ENCODE results near the gene NME9.

The NME9 gene

GRCh38 chr3:138331143-138331894, 1.7 kb upstream of the NME9 start:
- no peak for DNase-seq

- DNase-seq, result no peak
Measured at GRCh38 chr3:138329984-138330293, 288 bp upstream of the NME9 start.

DNA sequence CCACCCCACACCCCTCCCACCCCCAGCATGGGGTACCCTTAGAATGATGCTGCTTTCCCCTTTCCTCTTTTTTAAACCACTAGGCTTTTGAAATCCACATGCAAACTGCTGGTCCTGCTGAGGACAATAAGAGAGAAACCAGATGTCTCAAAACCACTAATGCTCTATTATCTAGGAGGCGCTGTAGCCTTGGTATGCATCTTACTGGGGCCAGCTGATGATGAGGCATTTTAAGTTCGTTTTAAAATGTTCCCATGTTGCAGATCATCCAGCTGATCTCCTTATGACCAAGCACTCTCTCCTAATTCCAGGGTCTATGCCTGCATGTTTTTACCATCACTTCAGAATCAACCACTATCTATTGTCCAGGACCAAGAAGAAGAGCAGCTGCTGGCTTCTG, 1.3 kb downstream of the NME9 start:
- DNase-seq, result no peak

GRCh38 chr3:138327831-138328230, 1.8 kb downstream of the NME9 start:
- no peak for DNase-seq

DNA sequence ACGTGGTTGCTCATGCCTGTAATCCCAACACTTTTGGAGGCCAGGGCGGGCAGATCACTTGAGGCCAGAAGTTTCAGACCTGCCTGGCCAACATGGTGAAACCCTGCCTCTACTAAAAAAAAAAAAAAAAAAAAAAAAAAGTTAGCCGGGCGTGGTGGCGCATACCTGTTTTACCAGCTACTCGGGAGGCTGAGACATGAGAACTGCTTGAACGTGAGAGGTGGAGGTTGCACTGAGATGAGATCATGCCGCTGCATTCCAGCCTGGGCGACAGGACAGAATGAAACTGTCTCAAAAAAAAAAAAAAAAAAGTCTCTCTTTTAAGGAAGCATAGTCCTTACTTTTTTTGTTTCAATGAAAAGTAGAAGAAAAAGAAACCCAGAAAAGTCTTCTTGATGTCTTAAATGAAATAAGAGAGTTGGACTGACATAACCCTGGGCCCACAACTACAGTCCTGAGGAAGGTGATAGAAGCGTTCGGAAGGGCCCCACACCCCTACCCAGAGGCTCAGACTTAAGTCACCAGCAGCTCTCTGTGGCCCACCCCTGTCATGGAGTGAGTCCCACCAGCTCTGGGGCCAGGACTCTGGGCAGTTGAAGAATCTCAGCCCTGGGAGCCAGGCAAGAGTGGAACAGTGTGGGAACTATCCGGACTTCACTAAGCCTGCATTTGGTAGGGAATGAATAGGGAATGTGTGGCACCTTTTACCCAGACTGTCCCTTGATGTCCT, 2.6 kb downstream of the NME9 start:
- no peak for DNase-seq

DNA sequence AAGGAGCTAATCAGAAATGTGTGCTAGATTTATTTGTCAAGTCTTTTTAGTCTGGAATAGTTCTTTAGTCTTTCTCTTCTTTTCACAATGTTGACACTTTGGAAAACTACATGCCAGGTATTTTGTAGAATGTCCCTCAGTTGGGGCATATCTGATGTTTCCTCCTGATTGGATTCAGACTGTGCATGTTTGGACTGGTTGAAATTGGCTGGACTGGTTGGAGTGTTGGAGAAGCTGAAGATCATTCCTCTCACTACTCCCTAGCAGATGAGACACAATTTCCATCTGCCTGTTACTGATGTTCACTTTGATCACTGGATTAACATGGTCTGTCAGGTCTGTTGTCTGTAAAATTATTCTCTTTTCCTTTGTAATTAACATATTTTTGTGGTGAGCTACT, 3.7 kb downstream of the NME9 start:
- no peak for DNase-seq

DNA sequence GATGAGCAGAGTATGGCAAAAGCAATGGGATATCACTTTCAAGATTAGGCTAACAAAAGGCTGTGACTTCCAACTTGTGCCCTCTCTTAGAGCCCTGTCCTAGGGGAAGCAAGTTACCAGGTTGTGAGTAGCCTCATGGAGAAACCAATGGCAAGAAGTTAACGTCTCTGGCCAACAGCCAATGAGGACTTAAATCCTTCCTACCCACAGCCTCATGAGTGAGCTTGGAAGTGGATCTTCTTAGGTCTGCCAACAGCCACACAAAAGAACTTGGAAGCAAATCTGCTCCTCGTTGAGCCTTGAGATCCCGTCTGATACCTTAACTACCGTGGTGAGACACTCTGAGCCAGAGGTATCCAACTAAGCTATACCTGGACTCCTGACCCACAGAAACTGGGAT, 5.7 kb downstream of the NME9 start:
- no peak for DNase-seq

DNA sequence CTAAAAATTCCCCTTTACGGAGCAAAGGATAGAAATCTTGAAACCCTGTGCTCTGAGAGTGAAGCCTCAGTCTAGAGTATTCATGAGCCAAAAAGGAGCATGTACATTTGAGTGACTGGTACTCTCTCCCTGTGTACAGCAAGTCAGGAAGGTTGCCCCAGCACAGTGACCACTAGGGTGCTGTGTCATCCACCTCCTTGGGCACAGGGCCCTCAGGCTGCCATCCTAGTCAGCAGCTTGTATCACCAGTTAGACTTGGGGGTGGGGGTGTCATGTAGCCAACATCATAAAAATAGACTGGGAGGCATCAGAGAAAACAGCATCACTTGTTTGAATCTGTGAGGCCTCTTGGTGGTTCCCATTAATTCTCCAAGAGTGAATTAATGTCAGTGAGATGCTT, 12.0 kb downstream of the NME9 start:
- no peak for DNase-seq

- DNase-seq, result no peak
Measured at GRCh38 chr3:138314751-138315150, 14.9 kb downstream of the NME9 start.

DNA sequence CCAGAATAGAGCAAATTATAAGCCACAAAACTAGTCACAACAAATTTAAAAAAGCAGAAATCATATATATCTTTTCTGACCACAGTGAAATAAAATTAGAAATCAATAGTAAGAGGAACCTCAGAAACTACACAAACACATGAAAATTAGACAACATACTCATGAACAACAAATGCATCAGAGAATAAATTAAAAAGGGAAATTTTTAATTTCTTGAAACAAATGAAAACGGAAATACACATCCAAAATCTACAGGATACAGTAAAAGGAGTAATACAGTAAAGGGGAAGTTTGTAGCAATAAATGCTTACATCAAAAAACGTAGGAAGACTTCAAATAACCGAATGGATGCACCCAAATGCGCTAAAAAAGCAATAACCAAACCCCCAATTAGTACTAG, 19.2 kb downstream of the NME9 start:
- no peak for DNase-seq

DNA sequence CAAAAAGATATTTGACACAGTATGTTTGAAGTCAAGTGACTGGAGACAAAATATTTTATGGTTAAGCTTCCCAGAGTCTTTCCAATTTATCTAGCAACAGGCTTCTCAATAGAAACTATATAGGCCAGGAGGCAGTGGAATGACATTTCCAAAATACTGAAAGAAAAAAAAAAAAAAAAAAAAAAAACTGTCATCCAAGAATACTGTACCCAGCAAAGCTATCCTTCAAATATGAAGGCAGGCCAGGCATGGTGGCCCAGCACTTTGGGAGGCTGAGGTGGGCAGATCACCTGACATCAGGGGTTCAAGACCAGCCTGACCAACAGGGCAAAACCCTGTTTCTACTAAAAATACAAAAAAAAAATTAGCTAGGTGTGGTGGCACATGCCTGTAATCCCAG, 20.9 kb downstream of the NME9 start:
- no peak for DNase-seq

DNA sequence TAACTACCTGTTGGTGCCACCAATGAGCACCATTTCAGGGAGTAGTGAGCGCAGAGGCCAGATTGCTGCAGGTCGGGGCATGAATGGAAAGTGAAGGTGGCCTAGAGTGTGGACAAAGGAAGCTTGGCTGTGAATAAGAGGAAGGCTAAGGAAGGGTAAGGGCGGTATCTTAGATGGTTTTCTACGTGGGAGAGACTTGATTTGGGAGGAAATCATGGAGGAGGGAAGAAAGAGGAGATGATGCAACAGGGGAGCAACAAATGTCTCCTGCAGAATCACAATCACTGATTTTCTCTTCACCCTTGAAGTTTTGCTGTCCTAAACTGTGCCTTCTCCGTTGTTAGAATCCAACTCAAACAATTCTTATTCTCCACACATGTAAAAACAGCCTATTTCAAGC, 21.8 kb downstream of the NME9 start:
- no peak for DNase-seq

DNA sequence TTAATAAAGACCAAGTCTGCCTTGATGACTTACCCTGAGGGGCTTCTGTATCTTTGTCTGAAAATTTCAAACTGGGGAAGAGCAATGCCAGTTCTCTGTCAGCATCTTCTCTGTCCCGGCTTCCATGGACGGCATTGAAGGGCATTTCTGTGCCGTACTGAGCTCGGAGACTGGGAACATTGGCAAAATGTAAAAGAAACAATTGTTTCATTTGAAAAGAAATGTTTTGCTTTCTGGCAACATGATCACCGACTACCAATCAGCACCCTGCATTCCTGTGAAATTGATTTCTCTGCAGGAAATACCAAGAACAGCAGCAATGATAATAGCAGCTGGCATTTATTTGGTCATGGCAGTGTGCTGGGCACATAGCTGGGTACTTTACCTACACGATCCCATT, 26.2 kb downstream of the NME9 start:
- no peak for DNase-seq

DNA sequence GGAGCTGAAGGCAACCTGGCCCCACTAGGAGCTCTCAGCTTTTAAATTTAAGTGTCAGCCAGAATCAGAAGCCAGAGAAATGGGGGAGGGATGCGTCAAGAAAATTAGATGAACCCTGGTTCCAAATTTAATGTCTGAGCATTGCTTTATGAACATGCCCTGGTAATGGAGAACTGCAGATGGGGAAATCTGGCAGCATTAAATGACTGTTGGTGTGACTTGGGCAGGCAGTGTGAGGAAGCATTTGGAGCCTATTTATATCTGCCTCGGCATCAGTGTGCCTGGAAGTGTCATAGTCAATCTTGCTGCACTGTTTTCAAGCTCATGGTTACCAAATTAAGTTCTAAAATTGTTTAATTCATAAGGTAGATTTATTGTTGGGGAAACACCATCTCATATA, 29.0 kb downstream of the NME9 start:
- DNase-seq, result no peak

GRCh38 chr3:138297876-138298275, 31.8 kb downstream of the NME9 start:
- DNase-seq, result no peak

- no peak for DNase-seq
Measured at GRCh38 chr3:138297059-138297607, 32.5 kb downstream of the NME9 start.

DNA sequence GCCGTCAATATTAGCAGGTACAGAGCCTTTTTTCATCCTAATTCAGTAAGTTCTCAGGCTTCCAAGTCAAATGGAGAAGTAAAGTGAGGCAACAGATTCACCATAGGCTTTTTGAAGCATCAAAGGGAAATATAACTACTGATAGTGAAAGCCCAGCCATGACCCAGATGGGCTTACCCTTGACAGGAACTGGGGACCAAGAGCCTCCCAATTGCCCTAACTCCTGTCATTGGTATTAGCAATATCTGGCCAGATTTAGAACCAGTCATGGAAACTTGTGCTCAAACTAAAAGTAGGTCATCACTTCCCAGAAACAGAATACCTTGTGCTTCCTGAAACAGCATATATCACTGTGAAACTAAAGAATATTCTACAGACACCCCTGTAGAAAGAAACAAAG, 33.0 kb downstream of the NME9 start:
- no peak for DNase-seq

- DNase-seq, result no peak
Measured at GRCh38 chr3:138289701-138290100, 40.0 kb downstream of the NME9 start.

DNA sequence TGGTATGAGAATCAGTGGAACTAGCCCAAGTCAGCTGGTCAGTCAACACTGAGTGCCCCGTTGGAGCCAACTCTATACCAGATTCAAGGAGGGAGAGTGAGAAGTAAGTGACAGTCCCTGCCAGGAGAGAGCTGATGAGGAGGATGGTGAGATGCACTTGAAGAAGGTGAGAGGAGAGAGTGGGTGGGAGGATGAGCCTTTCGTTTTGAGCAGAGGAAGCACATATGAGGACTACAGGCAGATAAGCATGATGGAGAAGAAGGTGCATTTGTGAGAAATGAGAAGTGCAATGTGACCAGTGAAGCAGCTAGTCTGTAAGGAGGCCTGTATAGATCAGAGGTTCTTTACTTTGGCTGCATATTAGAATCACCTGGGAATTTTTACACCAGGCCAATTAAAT, 40.4 kb downstream of the NME9 start:
- no peak for DNase-seq

- no peak for DNase-seq
Measured at GRCh38 chr3:138284957-138285477, 44.6 kb downstream of the NME9 start.

GRCh38 chr3:138284079-138284478, 45.6 kb downstream of the NME9 start:
- no peak for DNase-seq

- DNase-seq, result no peak
Measured at GRCh38 chr3:138282836-138283235, 46.8 kb downstream of the NME9 start.

DNA sequence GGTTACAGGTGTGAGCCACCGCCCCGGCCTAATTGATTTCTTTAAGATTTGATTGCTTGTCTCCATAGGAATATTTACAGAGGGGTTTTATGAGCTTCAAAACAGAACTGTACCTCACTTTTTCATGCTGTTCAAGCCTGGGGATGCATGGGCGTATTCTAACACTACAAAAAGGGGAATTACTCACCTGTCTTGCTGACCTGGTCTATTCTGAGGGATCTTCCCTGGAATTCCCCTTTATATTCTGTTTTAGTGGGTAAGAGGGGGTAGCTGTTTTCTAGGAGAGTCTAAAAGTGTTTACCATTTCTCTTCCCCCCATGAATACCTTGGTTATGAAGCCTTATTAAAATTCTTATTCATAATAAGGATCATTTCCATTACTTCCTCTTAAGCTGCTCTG, 48.1 kb downstream of the NME9 start:
- DNase-seq, result no peak

DNA sequence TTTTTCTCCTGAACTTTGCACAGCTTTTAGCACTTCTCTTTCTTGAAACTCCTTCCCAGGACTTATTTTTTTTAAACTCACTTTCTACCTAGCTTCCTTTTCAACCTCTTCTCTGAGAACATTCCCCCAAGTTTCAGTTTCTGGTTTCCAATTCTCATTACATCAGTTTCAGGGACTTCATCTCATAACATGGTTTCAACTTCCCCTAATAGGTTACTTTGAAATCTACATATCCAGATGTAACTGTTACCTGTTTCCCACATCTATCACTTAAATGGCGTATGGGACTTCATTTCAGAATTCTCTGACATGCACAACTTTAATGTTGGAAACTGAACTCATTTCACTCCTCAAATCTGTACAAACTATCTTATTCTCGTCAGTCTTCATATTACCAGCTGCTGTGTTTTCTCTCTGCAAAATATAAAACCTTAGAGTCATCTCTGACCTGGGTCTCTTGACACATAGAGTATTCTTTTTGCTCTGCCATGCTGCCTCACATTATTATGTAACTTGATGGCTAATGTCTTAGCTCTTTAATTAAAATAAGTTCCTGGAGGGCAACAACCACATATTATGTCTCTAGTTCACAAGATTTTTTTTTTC, 58.4 kb downstream of the NME9 start:
- DNase-seq, result no peak
